GM18526 (cell line): Measurements from ENCODE around the gene SHC2.

Experiments used
- POLR2A ChIP-seq: IDR thresholded peaks from 3 replicates; pipeline ENCODE4 v1.6.1; 2011; ENCODE audit not compliant: insufficient read length; ENCODE audit errors: extremely low read depth

Gene SHC2

GRCh38 chr19:461721-462551 is 1.1 kb upstream of the SHC2 start:
- no peak for TF ChIP-seq POLR2A

- TF ChIP-seq POLR2A = no peak
Observed at GRCh38 chr19:459724-460511, 915 bp downstream of the SHC2 start.

- TF ChIP-seq POLR2A = no peak
Observed at GRCh38 chr19:458091-459042, 2.5 kb downstream of the SHC2 start.

GRCh38 chr19:457636-458035 is 3.2 kb downstream of the SHC2 start:
- TF ChIP-seq POLR2A = no peak

- TF ChIP-seq POLR2A = no peak
Observed at GRCh38 chr19:456547-457110, 4.2 kb downstream of the SHC2 start.

GRCh38 chr19:455851-456546 is 4.8 kb downstream of the SHC2 start:
- no peak for TF ChIP-seq POLR2A

GRCh38 chr19:455031-455705 is 5.7 kb downstream of the SHC2 start:
- no peak for TF ChIP-seq POLR2A

GRCh38 chr19:453606-454005 is 7.2 kb downstream of the SHC2 start:
- no peak for TF ChIP-seq POLR2A

GRCh38 chr19:452829-453228 is 8.0 kb downstream of the SHC2 start:
- TF ChIP-seq POLR2A = no peak

GRCh38 chr19:449916-450315 is 10.9 kb downstream of the SHC2 start:
- TF ChIP-seq POLR2A = no peak

- no peak for TF ChIP-seq POLR2A
Observed at GRCh38 chr19:447816-448560, 12.8 kb downstream of the SHC2 start.

GRCh38 chr19:447064-447426 is 13.8 kb downstream of the SHC2 start:
- no peak for TF ChIP-seq POLR2A

- TF ChIP-seq POLR2A = no peak
Observed at GRCh38 chr19:444677-445210, 16.1 kb downstream of the SHC2 start.
